IMR-90 (cell line): ENCODE measurements around the gene COPS9. TPM values are rescaled to one million over a fixed set of nuclear protein-coding genes. Genes with fewer than 3 reads are reported as not detected.

ENCODE experiments used
- ATAC-seq: fragments of 200-7000 bp; cut with Tn5 transposase; 2 replicates; pipeline ENCODE4 v1.9.1; 2020; ENCODE audit warnings: low read depth, mild to moderate bottlenecking, moderate library complexity
- BruUV-seq: library from RNA; stranded (reverse); fragments of 400-500 nt; replicated peaks from 2 replicates; lab custom pipeline; 2021; lab: Mats Ljungman, UMichigan
- CTCF ChIA-PET: fragments of 300-600 bp; formaldehyde crosslinking; extraction: SDS; loops from one replicate; lab custom pipeline; 2021; ENCODE audit warnings: antibody characterized with exemption; lab: Yijun Ruan, JAX
- POLR2A ChIA-PET: fragments of 300-600 bp; sonication (Branson Sonifier 250); formaldehyde crosslinking; loops from one replicate; lab custom pipeline; 2022; ENCODE audit warnings: antibody characterized with exemption; ENCODE audit not compliant: unreplicated experiment; lab: Charles Lee
- DNase-seq: peaks from one replicate; pipeline ENCODE4 v3.0.0; 2013
- H2AFZ ChIP-seq: replicated peaks from 2 replicates; pipeline ENCODE3; 2013; ENCODE audit warnings: low read length, mild to moderate bottlenecking; ENCODE audit not compliant: poor library complexity
- H2AK5ac ChIP-seq: 2 replicates; pipeline ENCODE4 v1.6.1; 2013; ENCODE audit warnings: low read depth, low read length, inconsistent platforms
- H2AK9ac ChIP-seq: replicated peaks from 2 replicates; pipeline ENCODE3; 2013; ENCODE audit warnings: mild to moderate bottlenecking, low read depth, low read length, moderate library complexity; ENCODE audit not compliant: poor library complexity
- H2BK120ac ChIP-seq: 2 replicates; pipeline ENCODE4 v1.6.1; 2013; ENCODE audit warnings: low read depth, low read length, inconsistent platforms
- H2BK15ac ChIP-seq: 3 replicates; pipeline ENCODE4 v1.6.1; 2013; ENCODE audit warnings: low read depth, low read length, inconsistent platforms
- H2BK20ac ChIP-seq: 2 replicates; pipeline ENCODE4 v1.6.1; 2013; ENCODE audit warnings: low read depth, mild to moderate bottlenecking, inconsistent platforms, low read length, moderate library complexity
- H2BK5ac ChIP-seq: 2 replicates; pipeline ENCODE4 v1.6.1; 2013; ENCODE audit warnings: mild to moderate bottlenecking, low read depth, low read length, inconsistent platforms; ENCODE audit not compliant: poor library complexity, severe bottlenecking
- H3K14ac ChIP-seq: replicated peaks from 2 replicates; pipeline ENCODE4 v1.6.1; 2013; ENCODE audit warnings: low read depth, low read length, inconsistent platforms
- H3K18ac ChIP-seq: 2 replicates; pipeline ENCODE4 v1.6.1; 2013; ENCODE audit warnings: low read depth, low read length, control low read depth
- H3K23ac ChIP-seq: 2 replicates; pipeline ENCODE4 v1.6.1; 2013; ENCODE audit warnings: low read depth, low read length, inconsistent platforms
- H3K27ac ChIP-seq: 2 replicates; pipeline ENCODE4 v1.5.1; 2013; ENCODE audit warnings: mild to moderate bottlenecking, control low read depth, low read length; ENCODE audit not compliant: insufficient read depth
- H3K27me3 ChIP-seq: 2 replicates; pipeline ENCODE4 v1.6.1; 2013; ENCODE audit warnings: low read length; ENCODE audit not compliant: control insufficient read depth, insufficient read depth
- H3K36me3 ChIP-seq: 2 replicates; pipeline ENCODE4 v1.6.1; 2013; ENCODE audit warnings: low read length, mixed read lengths; ENCODE audit not compliant: control insufficient read depth, insufficient read depth
- H3K4ac ChIP-seq: 2 replicates; pipeline ENCODE4 v1.6.1; 2013; ENCODE audit warnings: low read depth, low read length, inconsistent platforms
- H3K4me1 ChIP-seq: 2 replicates; pipeline ENCODE4 v1.6.1; 2013; ENCODE audit warnings: low read length, mixed read lengths; ENCODE audit not compliant: control insufficient read depth, insufficient read depth
- H3K4me2 ChIP-seq: 2 replicates; pipeline ENCODE4 v1.6.1; 2013; ENCODE audit warnings: low read depth, mild to moderate bottlenecking, control low read depth, low read length, moderate library complexity
- H3K4me3 ChIP-seq: 2 replicates; pipeline ENCODE4 v1.5.1; 2013; ENCODE audit warnings: low read depth, mild to moderate bottlenecking, control low read depth, low read length, moderate library complexity; ENCODE audit not compliant: insufficient read depth
- H3K56ac ChIP-seq: 2 replicates; pipeline ENCODE4 v1.6.1; 2013; ENCODE audit warnings: low read length, inconsistent platforms; ENCODE audit not compliant: insufficient read depth; ENCODE audit errors: extremely low read depth
- H3K79me1 ChIP-seq, 2 experiments: 2 replicates each; pipeline ENCODE4 v1.6.1; 2013; ENCODE audit warnings: low read length in 2 of 2, inconsistent platforms in 1 of 2, low read depth in 1 of 2
- H3K9ac ChIP-seq: 2 replicates; pipeline ENCODE4 v1.6.1; 2013; ENCODE audit warnings: low read depth, low read length, control low read depth
- H3K9me1 ChIP-seq: 2 replicates; pipeline ENCODE4 v1.6.1; 2013; ENCODE audit warnings: low read length, inconsistent platforms; ENCODE audit not compliant: insufficient read depth
- H3K9me3 ChIP-seq: 2 replicates; pipeline ENCODE4 v1.6.1; 2013; ENCODE audit warnings: low read length; ENCODE audit not compliant: control insufficient read depth, insufficient read depth
- H4K20me1 ChIP-seq: 2 replicates; pipeline ENCODE4 v1.6.1; 2013; ENCODE audit warnings: low read length, inconsistent platforms; ENCODE audit not compliant: insufficient read depth
- H4K5ac ChIP-seq: 2 replicates; pipeline ENCODE4 v1.6.1; 2013; ENCODE audit warnings: mild to moderate bottlenecking, low read depth, low read length, control low read depth
- H4K8ac ChIP-seq, 2 experiments: 2 replicates each; pipeline ENCODE4 v1.6.1; 2013; ENCODE audit warnings: low read depth in 2 of 2, low read length in 2 of 2, control low read depth in 1 of 2, inconsistent platforms in 1 of 2
- H4K91ac ChIP-seq: 2 replicates; pipeline ENCODE4 v1.6.1; 2013; ENCODE audit warnings: low read depth, low read length, inconsistent platforms; ENCODE audit not compliant: insufficient read depth
- CHD1 ChIP-seq: IDR thresholded peaks from 2 replicates; pipeline ENCODE4 v1.6.1; 2012; ENCODE audit warnings: low read depth, low read length, improper control_type of control experiment
- FOS ChIP-seq: fragments of 150-350 bp; IDR thresholded peaks from 2 replicates; pipeline ENCODE4 v1.6.1; 2016; ENCODE audit warnings: low read depth, low read length
- MAFK ChIP-seq: IDR thresholded peaks from 2 replicates; pipeline ENCODE4 v1.6.1; 2012; ENCODE audit warnings: low read depth, low read length, improper control_type of control experiment
- MAZ ChIP-seq: IDR thresholded peaks from 2 replicates; pipeline ENCODE4 v1.6.1; 2012; ENCODE audit warnings: low read depth, mild to moderate bottlenecking, low read length, improper control_type of control experiment, moderate library complexity, borderline replicate concordance
- MXI1 ChIP-seq: IDR thresholded peaks from 2 replicates; pipeline ENCODE4 v1.6.1; 2012; ENCODE audit warnings: low read depth, mild to moderate bottlenecking, low read length, moderate library complexity, borderline replicate concordance
- NFE2L2 ChIP-seq: fragments of 150-350 bp; IDR thresholded peaks from 2 replicates; pipeline ENCODE4 v1.6.1; 2016; ENCODE audit warnings: low read depth, mild to moderate bottlenecking, low read length
- POLR2A ChIP-seq: IDR thresholded peaks from 2 replicates; pipeline ENCODE4 v1.6.1; 2012; ENCODE audit warnings: mild to moderate bottlenecking, low read depth, low read length
- RAD21 ChIP-seq: IDR thresholded peaks from 2 replicates; pipeline ENCODE4 v1.6.1; 2012; ENCODE audit warnings: low read length, improper control_type of control experiment
- RCOR1 ChIP-seq: IDR thresholded peaks from 2 replicates; pipeline ENCODE4 v1.6.1; 2012; ENCODE audit warnings: mild to moderate bottlenecking, low read length, improper control_type of control experiment; ENCODE audit not compliant: insufficient replicate concordance
- RFX5 ChIP-seq: IDR thresholded peaks from 2 replicates; pipeline ENCODE4 v1.8.0; 2012; ENCODE audit warnings: low read depth, mild to moderate bottlenecking, low read length, moderate library complexity
- SMC3 ChIP-seq: fragments of 150-350 bp; IDR thresholded peaks from 2 replicates; pipeline ENCODE4 v1.6.1; 2016; ENCODE audit warnings: low read depth, mild to moderate bottlenecking, antibody characterized with exemption, low read length, moderate library complexity
- WGBS, 2 experiments: methylation state at CpG; one replicate each; pipeline versions ENCODE4 v1.1.5 to v1.1.7; 2013; ENCODE audit warnings: missing lambda C conversion rate in 2 of 2; ENCODE audit not compliant: insufficient read length in 1 of 2; ENCODE audit errors: extremely low coverage in 2 of 2; 5-methylcytosine and 5-hydroxymethylcytosine counted together
- dilution Hi-C: fragments of 300-500 bp; cut with HindIII; formaldehyde crosslinking; loops from one replicate; pipeline ENCODE4 v1.14.3; 2018; ENCODE audit warnings: low sequenced_read_pairs; ENCODE audit not compliant: unreplicated experiment
- in situ Hi-C: fragments of 300-500 bp; cut with MboI; formaldehyde crosslinking; loops from 3 replicates; pipeline ENCODE4 v1.14.3; 2019; ENCODE audit warnings: low sequenced_read_pairs, inconsistent platforms, mixed read lengths
- intact Hi-C: fragments of 100-400 bp; cut with micrococcal nuclease; formaldehyde crosslinking; loops from 2 replicates; pipeline ENCODE4 v1.10.0; 2022
- polyA plus RNA-seq, 3 experiments: library from polyadenylated mRNA; depleted of rRNA; stranded (reverse); fragments of >200 nt; gene quantifications; 2 replicates each; pipeline ENCODE4 v1.2.3, GENCODE V29; 2012; ENCODE audit warnings: low replicate concordance in 1 of 3
- total RNA-seq: library from RNA; depleted of rRNA; stranded (reverse); fragments of >200 nt; gene quantifications from 2 replicates; pipeline ENCODE4 v1.2.3, GENCODE V29; 2012

The COPS9 gene
- total and polyA plus RNA-seq, 2 of the 4 experiments (the other 2 are of a cell fraction): 85.9 to 309 TPM

GRCh38 chr2:240159251-240159839 lies 23.2 kb upstream of the COPS9 start:
- Histone ChIP-seq H3K18ac (no peak overlapping the region), H3K4me3 (no peak overlapping the region), H3K9me3 (no peaks in the 10 kb centered on the region), H3K14ac (no peak overlapping the region), H4K91ac (no peak overlapping the region), H3K23ac (no peak overlapping the region), H2AK5ac (no peak overlapping the region), H4K8ac (no peak overlapping the region), H3K4me1 (no peaks in the 10 kb centered on the region), H2BK120ac (no peak overlapping the region), H2AFZ (no peak overlapping the region), H3K9ac (no peak overlapping the region), H4K20me1 (no peaks in the 10 kb centered on the region), H3K79me1 (no peaks in the 10 kb centered on the region), H3K27me3 (peaks cover 17% of the 10 kb centered on the region; the same call in 1 of the 2 replicates), H3K27ac (no peak overlapping the region), H3K36me3 (no peaks in the 10 kb centered on the region), H3K56ac (no peak overlapping the region), H2BK15ac (no peak overlapping the region), H2AK9ac (no peak overlapping the region), H3K4ac (no peak overlapping the region), H2BK20ac (no peak overlapping the region), H3K4me2 (no peak overlapping the region), H3K9me1 (no peaks in the 10 kb centered on the region), H4K5ac (no peak overlapping the region), H2BK5ac (no peak overlapping the region)
- no peak for ATAC-seq
- no TSS peak for BruUV-seq
- in situ Hi-C loops (no loop called here), intact Hi-C loops (no loop called here), dilution Hi-C loops (no loop called here)
- ChIA-PET CTCF (no interaction called here), POLR2A (no interaction called here)
- DNase-seq: no peak
- no peak for TF ChIP-seq RFX5
- no peak for TF ChIP-seq NFE2L2
- no peak for TF ChIP-seq MAZ
- TF ChIP-seq FOS: no peak
- no peak for TF ChIP-seq POLR2A
- TF ChIP-seq SMC3: no peak
- TF ChIP-seq RCOR1: no peak
- no peak for TF ChIP-seq RAD21
- TF ChIP-seq CHD1: no peak
- TF ChIP-seq MXI1: no peak
- TF ChIP-seq MAFK: no peak
- 71% methylated on average over 5 of the region's 21 CpGs; no CpG with 5 or more reads in 1 of the 2 experiments for WGBS, 2 experiments
